Stimulated activated CD8-positive, alpha-beta memory T cell treated with anti-CD3 and anti-CD28 coated beads, Interleukin-7, amount 100 ng/mL, for 1 hour (primary cell): ENCODE results near the gene CIART.
"Not testable (repeated sequence)": the region's sequence is repeated elsewhere in the genome, so short reads cannot be mapped to it uniquely, and the experiment has no call there.

Source experiments
- DNase-seq, 2 donors: peaks; one replicate each; pipeline ENCODE4 v3.0.0-alpha.2; 2020; ENCODE audit warnings: low read depth in 2 of 2

The CIART gene

GRCh38 chr1:150261367-150261766 lies 21.0 kb upstream of the CIART start:
- no peak for DNase-seq

GRCh38 chr1:150262388-150263320 lies 19.7 kb upstream of the CIART start:
- DNase-seq = no peak

- no peak for DNase-seq
Measured at GRCh38 chr1:150263549-150263948, 18.8 kb upstream of the CIART start.

- no peak for DNase-seq
Measured at GRCh38 chr1:150267896-150268295, 14.5 kb upstream of the CIART start.

DNA sequence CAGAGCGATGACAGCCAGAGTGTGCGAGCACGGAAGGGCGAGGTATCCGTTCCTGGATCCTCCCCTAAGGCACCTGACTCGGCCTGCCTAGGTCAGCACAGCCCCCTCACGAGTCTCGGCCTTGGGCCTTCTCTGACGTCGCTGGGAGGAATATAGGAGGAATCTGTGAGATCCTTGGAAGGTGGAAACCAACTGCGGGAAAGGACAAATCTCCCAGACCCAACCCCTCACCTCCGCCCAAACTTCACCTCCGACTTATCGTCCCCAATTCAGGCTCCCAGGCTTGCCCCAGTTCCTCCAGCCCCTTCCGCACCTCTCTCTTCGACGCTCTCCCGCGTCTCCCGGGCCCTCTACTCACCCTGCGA lies 14.0 kb upstream of the CIART start:
- peak in 1 of 2 donors; percentile 5 for DNase-seq

DNA sequence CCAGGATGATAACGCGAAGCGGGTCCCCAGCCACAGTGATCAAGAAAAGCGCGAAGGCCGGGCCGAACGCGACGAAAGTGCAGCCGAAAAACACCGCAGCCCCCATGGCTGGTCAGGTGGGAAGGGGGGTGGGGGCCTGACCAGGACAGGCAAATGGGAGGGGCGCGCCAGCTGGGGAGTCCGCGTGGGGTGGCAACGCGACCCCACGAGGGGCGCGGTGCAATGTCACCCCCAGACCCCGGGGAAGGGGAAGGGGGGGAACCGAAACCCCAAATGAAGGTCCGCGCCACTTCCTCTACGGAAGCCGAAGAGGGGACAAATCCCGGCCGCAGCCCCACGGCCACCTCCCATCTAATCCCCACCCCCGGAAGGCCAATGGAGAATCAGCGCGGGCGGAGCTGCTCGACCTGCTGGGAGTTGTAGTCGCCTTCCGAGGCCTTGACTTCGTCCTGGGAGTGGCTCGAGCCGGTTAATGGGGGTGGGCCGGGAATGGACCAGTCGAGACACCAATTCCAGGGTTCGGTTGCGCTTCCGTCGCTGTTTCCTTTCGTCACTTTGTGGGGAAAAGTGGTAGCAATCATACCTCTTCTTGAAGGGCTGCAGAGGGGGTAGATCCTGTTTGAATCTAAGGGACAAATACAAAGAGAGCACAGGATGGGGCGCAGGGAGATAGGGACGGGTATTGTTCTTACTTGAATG lies 13.5 kb upstream of the CIART start, which contains the start of gene APH1A:
APH1A (minus strand) TSS at position 312 of the 699 bp plus-strand sequence; CDS start at position 106, 206 bp downstream.
- peak; percentile 78 to 81 for DNase-seq

- DNase-seq = no peak
Measured at GRCh38 chr1:150269451-150269850, 12.9 kb upstream of the CIART start.

- no peak for DNase-seq
Measured at GRCh38 chr1:150271291-150271959, 10.9 kb upstream of the CIART start.

GRCh38 chr1:150273311-150273710 lies 9.0 kb upstream of the CIART start:
- DNase-seq = no peak

DNA sequence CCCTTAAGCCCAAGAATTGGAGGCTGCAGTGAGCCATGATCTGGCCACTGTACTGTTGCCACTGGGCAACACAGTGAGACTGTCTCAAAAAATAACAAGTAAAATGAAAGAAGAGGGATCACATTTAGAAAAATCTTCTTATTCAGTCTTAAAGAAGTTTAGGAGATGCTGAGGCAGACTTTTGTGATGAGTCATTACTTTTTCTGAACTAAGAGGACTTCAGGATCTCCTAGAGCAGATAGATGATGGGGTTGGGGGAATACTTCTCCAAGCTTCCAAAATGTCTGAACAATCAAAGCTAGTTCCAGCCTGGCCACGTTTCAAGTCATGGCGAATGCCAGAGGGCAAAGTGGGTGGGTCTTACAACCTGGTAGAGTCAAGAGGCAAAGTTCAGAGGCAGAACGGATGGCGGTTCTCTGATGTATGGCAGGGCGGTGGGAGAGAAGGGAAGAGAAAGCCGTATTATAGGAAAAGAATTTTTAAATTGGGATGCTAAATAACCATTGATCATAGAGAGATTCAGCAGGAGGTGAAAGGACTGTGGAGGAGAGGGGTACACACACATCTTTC lies 2.1 kb upstream of the CIART start:
- DNase-seq = no peak

DNA sequence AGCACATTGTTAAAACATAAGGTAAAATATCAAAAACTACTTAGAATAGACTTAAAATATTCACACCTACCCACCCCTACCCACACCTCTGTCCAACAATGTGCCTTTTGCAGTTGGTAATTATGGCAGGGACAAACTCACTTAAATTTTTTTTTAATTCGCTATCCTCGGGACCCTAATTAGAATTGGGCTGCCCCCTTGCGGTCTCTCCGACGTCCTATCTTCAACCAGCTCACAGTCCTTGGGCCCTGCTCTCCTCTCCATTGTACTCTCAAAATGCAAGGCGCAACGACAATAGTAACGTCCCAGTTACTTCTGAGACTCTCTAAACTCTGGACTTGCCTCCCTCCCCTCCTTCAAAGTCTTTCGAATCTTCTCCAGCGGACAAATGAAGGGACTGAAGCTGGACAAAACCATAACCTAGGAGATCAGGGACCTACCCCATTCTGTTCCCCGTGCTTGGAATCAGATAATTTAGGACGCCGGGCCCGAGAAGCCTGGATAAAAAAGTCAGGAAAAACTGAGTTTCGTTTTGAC lies 1.1 kb upstream of the CIART start:
- DNase-seq = peak in 1 of 2 donors; percentile 22

DNA sequence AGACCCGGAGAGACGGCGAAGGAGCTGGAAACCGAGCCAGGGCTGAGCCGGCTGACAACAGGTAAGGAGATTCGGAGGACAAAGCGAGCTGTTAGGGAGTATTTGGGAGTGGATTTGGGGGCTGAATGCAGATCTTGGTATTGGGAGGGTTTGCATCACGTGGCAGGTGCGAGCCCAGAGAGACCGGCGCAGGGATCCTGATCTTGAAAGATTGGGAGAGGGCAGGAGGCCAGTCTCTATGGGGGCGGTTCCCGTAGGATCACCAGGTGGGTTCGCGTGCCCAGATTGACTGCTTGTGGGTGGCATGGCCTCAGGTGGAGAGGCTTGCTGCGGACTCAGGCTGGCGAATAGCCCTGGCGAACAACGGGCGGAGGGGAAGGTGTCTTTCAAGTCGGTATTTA lies 204 bp downstream of the CIART start:
- DNase-seq = no peak

DNA sequence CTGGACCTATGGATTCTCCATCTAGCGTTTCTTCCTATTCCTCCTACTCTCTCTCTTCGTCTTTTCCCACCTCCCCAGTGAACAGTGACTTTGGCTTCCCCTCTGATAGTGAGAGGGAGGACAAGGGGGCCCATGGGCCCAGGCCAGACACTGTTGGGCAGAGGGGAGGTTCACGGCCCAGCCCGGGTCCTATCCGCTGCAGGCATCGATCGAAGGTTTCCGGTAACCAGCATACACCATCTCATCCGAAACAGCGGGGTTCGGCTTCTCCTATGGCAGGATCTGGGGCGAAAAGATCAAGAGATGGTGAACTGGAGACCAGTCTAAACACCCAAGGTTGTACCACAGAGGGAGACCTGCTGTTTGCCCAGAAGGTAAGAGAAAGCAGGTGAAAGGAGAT lies 906 bp downstream of the CIART start:
- no peak for DNase-seq

DNA sequence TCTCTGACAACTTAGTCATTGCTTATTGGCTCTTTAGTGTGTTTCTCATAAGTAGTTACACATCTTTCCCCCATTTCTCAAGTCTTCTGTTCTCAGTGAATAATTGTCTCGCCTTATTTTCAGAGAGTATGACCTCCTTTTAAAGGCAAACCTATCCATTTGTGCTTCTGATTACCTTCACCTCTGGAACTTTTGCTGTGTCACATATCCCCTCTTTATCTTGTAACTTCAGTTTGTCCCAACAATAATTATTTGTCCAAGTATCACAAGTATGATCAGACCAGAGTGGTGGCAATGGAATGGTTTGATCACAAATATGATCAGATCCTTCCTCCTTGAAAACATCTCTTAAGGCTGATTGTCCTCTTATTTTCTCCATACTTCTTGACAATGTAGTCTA lies 6.0 kb downstream of the CIART start:
- no peak for DNase-seq

- no peak for DNase-seq
Measured at GRCh38 chr1:150288822-150289221, 6.5 kb downstream of the CIART start.

DNA sequence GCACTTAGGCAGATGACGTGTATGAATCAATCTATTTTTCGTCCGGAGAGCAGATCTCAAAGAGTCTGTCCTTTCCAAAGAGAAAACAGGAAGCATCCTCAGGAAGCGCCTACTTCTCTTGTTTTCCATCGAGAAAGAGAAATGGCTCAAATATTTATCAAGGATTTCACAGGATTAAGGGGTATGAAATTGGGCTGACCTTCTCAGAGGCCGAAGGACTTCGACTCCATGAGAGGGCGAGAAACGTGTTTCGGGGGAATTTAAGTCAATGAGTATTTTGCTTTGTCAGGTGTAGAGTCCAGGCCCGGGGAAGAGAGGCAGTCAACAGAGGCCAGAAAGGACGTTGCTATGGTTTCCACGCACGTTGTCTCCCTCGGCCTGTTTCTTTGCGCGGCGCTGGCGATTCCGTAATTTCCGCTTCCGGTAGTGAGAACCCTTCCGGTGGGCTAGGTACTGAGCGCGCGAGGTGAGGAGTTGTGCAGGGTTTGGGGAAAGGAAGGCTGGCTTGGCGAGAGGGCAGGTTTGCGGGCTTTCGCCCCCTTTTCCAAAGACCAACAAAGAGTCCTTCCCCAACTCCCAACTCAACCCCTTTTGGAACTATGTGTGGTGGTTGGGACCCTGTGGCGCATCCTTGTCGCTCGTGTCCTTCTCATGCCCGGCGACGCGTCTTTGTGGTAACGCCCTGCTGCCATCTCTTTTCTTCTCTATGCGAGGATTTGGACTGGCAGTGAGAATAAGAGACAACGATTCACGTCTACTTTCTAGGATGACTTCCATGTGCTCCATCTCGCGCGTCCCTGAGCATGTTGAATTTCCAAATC lies 11.3 kb downstream of the CIART start, which contains the start of gene MRPS21:
MRPS21 (plus strand) TSS at position 429 of the 821 bp plus-strand sequence. CDS start 506 bp downstream, outside the sequence.
- DNase-seq = peak; percentile 65 to 68

DNA sequence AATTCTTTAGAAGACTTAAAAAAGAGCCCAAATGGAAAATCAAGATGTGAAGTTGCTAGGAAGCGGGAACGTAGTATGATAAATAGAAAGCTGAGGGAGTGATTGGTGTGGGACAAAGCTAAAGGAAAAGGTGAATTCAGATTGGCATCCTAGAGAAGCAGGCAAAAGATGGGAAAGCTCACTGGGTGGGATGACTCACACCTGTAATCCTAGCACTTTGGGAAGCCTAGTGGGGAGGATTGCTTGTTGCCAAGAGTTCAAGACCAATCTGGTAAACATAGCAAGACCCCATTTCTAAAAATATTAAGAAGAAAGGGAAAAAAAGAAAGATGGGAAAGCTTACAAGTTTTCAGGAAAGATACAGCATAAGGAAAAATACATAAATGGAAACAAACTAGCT lies 13.1 kb downstream of the CIART start:
- no peak for DNase-seq

DNA sequence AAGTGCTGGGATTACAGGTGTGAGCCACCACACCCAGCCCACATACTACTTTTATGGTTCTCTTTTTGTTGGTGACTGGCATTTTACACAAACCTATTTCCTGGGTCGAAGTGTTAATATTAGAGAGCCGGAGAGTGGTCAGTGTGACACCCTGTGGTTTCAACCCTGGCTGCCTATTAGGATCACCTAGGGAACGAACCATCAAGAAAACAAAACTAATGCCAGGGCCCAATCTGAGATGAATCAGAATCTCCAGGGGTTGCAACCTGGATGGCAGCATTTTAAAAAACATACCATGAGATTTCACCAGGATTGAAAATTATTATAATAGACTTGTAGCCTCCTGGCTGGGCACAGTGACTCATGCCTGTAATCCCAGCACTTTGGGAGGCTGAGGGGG lies 17.4 kb downstream of the CIART start:
- no peak for DNase-seq

DNA sequence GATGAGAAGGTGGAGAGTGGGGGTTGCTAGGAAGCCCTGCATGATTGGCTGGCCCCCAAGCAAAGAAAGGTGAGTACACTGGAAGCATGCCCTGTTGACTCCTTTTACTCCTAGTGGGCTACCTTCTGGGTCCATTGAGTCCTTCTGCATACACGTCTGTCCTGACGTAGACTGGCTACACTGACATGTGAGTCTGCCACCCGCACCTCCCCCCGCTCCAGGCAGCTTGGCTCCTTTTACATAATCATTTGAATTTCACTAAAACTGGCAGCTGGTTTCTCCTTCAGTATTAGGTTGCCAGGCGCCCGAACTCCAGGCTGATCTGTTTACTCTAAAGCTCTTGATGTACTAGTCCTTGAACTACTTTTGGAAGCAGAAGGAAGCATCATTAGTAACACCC lies 20.0 kb downstream of the CIART start:
- no peak for DNase-seq

DNA sequence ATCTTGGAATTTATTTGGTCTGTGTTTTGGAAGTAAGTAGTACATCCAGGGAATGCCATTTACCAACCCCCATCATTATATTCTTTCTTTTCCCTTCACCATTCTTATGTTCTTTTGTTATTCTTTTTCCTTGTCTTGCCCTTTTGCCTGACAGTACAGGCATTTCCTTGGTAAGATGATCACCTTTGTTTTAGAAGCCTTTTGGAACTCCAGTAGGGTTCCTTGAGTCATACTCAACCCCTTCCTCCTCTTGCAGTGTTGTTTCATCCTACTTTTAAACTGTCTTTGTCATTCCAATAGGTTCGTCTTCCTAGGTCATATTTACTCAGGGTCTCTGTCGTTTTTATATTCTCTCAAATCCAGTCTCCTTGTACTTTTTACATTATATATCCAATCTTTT lies 20.5 kb downstream of the CIART start:
- no peak for DNase-seq

DNA sequence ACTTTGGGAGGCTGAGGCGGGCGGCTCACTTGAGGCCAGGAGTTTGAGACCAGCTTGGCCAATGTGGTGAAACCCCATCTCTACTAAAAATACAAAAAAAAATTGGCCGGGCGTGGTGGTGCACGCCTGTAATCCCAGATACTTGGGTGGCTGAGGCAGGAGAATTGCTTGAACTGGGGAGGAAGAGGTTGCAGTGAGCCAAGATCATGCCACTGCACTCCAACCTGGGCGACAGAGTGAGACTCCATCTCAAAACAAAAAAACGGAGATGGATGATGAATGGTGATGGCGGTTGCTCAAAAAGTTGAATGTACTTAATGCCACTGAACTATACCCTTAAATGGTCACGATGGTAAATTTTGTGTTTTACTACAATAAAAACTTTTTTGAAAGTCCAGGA lies 26.2 kb downstream of the CIART start:
- DNase-seq = not testable (repeated sequence)
